ENCODE results near the gene ST6GALNAC6.

The ST6GALNAC6 gene

DNA sequence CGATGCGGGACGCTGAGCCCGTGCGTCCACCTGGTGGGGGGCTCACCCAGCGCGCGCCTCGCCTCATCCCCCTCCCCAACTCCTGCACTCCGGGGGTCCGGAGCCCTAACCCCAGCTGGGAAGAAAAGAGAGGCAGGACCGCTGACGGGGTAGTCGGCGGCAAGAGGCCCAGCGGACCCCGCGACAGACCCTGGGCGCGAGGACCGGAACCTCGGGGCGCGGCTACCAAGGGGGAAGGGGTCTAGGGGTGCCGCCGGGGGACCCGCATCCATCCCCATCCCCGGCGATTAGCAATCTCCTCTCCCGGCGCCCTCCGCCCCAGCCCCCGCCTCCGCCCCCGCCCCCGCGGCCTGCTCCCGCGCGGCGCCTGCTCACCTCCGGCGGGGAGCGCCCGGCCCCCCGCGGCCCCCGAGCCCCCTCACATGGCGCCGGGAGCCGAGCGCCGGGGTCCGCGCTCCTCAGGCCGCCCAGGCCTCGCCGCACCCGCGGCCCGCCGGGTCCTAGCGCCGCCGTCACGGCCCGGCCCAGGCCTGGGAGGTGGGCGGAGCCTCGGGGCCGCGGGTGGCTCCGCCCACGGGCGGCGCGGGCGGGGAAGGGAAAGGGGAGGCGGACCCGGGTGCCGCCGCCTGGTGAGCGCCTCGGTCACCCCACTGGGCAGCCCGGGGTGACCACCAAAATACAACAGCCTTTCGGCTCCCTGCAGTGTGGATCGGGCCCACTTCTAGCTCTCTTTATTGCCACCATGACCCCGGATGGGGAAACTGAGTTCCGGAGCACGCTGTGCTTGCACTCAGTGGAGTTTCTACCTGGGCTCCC lies at the start of gene ST6GALNAC6:
Gene ST6GALNAC6, minus strand, starts transcription at position 476 of the 816 bp plus-strand sequence. CDS start 1,622 bp downstream, outside the sequence.
- DNase-seq, result peak; percentile 30 to 80

- no peak for DNase-seq
Measured at GRCh38 chr9:127947841-127948710, 48.7 kb upstream of the ST6GALNAC6 start.

DNA sequence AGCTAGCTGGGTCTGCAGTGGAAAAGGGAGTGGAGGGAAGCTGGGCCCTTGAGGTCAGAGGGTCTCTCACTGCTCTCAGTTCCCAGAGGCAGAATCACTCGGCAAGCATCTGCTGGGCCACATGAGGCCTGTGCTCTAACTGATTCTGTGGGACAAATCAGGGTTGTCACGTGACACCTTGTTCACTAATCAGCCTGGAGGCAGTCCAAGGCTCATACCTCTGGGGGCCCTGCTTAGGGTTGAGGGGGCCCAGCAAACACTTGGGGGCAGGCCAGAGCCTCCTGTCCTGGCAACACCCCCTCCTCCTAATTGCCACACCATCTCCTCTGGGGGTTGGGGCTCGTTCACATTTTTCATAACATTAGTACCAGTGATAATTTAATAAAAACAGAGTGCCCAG lies 47.3 kb upstream of the ST6GALNAC6 start:
- DNase-seq, result no peak

DNA sequence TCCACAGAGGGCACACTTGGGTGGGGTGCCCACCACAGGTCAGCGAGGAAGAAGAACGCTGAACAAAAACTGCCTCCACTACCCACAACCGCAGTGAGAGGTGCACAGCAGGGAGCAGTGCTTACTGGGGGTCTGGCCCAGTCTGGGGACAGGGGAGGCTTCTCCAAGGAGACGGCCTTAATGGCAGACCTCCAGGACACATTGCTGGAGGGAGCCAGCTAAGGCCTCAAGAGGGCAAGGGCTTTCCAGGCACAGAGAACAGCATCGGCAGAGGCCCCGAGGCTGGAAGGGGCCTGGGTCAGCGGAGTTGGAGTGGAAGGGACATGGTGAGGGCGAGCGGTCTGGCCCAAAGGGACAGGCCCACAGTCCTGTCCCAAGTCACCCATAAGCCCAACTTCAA lies 46.5 kb upstream of the ST6GALNAC6 start:
- no peak for DNase-seq

DNA sequence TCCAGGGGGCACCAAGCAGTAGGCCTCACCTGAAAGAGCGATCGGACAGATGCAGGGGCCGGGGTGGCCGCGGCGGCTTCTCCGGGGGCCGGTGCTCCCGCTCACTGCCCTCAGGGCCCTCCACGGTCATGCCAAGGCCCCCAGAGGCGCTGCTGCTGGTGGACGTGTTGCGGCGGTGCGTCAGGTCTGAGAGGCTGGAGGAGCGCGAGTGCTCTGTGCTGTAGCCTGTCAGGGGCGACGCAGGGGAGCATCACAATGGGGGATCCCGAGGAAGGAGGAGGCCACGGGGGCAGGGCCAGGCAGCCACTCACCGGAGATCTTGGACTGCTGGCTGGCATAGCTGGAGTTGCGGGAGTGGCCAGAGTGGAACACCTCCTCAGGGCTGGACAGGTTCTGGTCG lies 45.9 kb upstream of the ST6GALNAC6 start:
- DNase-seq, result no peak

DNA sequence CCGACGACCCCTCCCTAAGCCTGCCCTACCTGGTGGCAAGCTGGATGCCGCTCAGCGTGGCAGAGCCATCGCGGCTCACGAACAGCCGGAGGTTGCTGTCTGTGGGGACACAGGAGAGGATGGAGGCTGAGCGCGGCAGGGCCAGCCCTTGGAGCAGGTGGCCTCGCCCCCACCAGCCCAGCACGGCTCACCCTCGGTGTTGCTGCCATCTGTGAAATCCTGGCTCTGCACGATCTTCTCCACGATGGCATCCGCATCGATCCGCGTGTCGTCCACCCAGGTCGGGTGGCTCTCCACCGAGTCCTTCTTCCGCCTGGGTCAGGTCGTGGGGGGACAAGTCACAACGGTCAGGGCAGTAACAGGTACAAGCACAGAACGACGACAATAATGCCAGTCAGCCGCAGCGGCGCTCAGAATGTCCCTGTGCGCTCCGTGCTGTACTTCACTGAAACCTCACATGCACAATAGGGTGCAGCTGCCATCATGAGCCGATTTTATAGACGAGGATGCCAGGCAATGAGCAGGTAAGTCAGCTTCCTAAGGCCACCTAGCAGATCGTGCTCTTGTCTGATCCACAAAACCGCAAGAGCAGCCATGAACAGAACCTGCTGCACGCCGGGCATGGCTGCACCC lies 45.3 kb upstream of the ST6GALNAC6 start:
- no peak for DNase-seq

GRCh38 chr9:127943731-127944144 lies 44.3 kb upstream of the ST6GALNAC6 start:
- DNase-seq, result peak; percentile 40 to 67

DNA sequence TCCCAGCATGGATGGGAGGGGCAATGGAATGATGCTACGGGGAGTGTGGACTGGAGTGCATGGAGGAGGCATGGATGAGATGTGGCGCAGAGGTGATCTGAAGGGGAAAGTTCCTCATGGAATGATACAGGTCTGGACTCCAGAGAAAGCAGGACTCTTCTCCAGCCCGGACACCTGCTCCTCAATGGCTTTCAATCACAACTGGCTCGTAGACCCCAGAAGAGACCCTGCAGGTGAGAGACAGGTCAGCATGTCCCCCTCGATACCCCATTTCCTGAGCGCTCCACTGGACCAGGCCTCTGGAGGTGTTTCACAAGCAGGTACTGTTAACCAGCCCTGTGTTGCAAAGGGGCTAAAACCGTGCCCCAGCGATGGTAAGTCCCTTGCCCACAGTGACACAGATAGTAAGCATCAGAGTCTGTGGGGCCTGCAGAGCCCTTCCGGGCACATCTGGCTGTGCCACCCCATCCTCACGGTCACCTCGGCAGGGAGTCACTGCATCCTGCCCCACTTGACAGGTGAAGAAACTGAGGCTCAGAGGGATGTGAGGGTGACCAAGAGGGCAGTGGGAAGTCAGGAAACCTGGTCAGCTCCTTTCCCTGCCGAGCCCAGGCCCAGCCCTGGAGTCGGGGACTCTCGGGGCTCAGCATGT lies 43.7 kb upstream of the ST6GALNAC6 start:
- no peak for DNase-seq

- peak; percentile 16 to 43 for DNase-seq
Measured at GRCh38 chr9:127942216-127943010, 43.0 kb upstream of the ST6GALNAC6 start.

DNA sequence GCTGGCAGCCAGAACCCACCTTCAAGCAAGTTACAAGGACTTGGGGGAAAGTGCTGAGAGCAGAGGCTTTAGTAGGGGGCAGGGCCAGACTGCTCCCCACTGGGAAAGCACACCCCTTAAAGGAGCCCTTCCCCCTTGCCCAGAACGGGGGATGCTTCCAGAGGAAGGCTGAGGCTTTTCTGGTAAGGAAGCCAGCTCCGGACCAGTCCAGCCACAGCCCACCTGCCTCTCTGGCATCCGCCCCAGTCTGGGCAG lies 42.5 kb upstream of the ST6GALNAC6 start:
- DNase-seq, result no peak

- DNase-seq, result no peak
Measured at GRCh38 chr9:127941062-127941960, 41.9 kb upstream of the ST6GALNAC6 start.

- DNase-seq, result no peak
Measured at GRCh38 chr9:127940593-127940992, 41.2 kb upstream of the ST6GALNAC6 start.

- no peak for DNase-seq
Measured at GRCh38 chr9:127938298-127938690, 38.9 kb upstream of the ST6GALNAC6 start.

- DNase-seq, result peak; percentile 61 to 65
Measured at GRCh38 chr9:127937388-127938297, 38.2 kb upstream of the ST6GALNAC6 start, which contains the start of gene DPM2. Gene DPM2, minus strand, starts transcription at chr9:127937854. Its CDS starts 34 bp downstream, at chr9:127937820.

GRCh38 chr9:127937056-127937387 lies 37.6 kb upstream of the ST6GALNAC6 start:
- DNase-seq, result no peak

GRCh38 chr9:127936347-127936852 lies 37.0 kb upstream of the ST6GALNAC6 start:
- DNase-seq, result no peak

- no peak for DNase-seq
Measured at GRCh38 chr9:127935765-127936221, 36.4 kb upstream of the ST6GALNAC6 start.

DNA sequence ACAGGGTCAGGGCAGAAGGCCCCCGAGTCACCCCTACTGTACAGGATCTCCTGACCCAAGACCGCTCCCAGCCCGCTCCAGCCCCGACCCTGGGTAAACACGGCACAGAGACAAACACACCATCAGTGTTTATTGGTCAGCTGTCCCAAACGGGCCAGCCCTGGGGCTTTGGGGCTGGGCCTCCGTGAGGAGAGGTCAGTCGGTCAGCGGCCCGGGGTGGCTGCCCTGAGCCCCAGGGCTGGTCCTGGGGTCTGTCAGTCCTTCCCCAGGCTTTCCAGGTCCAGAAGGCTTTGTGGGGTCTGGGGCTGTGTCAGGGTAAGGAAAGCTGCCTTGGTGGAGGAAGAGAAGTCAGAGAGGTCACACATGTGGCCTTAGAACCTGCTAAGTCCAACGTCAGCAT lies 35.6 kb upstream of the ST6GALNAC6 start:
- no peak for DNase-seq

DNA sequence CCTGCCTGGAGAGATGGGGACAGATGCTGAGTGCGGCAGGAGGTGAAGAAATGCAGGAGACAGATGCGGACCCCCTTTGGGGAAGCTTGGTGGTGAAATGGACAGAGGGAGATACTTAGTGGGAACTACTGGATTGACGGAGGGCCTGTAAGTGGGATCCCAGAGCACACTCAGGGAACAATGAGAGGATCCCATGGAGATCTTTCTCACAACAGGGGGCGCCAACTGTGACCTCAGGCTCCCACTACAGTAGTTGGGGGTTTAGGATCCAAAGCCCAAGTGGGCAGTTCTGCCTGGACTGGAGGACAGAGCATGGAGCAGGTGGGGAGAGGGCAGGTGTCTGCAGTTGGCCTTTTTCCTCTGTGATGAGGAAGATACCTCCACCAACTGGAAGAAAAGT lies 34.8 kb upstream of the ST6GALNAC6 start:
- DNase-seq, result no peak

All from NCI-H1930 (cell line).